Measurements from ENCODE around the gene ATRNL1.

Gene ATRNL1

GRCh38 chr10:115093286-115093775 lies at the start of gene ATRNL1:
Gene ATRNL1, plus strand, starts transcription at chr10:115093365. Its CDS starts 386 bp downstream, at chr10:115093751.
- no peak for DNase-seq (ENCODE audit: low spot score)

- DNase-seq (ENCODE audit: low spot score), result no peak
Observed at GRCh38 chr10:115043719-115044118, 49.4 kb upstream of the ATRNL1 start.

- DNase-seq (ENCODE audit: low spot score), result no peak
Observed at GRCh38 chr10:115044891-115045290, 48.3 kb upstream of the ATRNL1 start.

GRCh38 chr10:115045499-115045898 lies 47.7 kb upstream of the ATRNL1 start:
- DNase-seq (ENCODE audit: low spot score), result no peak

- DNase-seq (ENCODE audit: low spot score), result no peak
Observed at GRCh38 chr10:115046686-115047236, 46.4 kb upstream of the ATRNL1 start.

- no peak for DNase-seq (ENCODE audit: low spot score)
Observed at GRCh38 chr10:115047705-115048104, 45.5 kb upstream of the ATRNL1 start.

GRCh38 chr10:115049318-115049717 lies 43.8 kb upstream of the ATRNL1 start:
- no peak for DNase-seq (ENCODE audit: low spot score)

GRCh38 chr10:115049960-115050359 lies 43.2 kb upstream of the ATRNL1 start:
- DNase-seq (ENCODE audit: low spot score), result no peak

- DNase-seq (ENCODE audit: low spot score), result no peak
Observed at GRCh38 chr10:115050375-115051010, 42.7 kb upstream of the ATRNL1 start.

- no peak for DNase-seq (ENCODE audit: low spot score)
Observed at GRCh38 chr10:115051216-115051615, 41.9 kb upstream of the ATRNL1 start.

GRCh38 chr10:115052226-115052625 lies 40.9 kb upstream of the ATRNL1 start:
- no peak for DNase-seq (ENCODE audit: low spot score)

- no peak for DNase-seq (ENCODE audit: low spot score)
Observed at GRCh38 chr10:115052728-115053127, 40.4 kb upstream of the ATRNL1 start.

GRCh38 chr10:115056186-115056585 lies 37.0 kb upstream of the ATRNL1 start:
- DNase-seq (ENCODE audit: low spot score), result no peak

GRCh38 chr10:115059301-115059898 lies 33.8 kb upstream of the ATRNL1 start:
- no peak for DNase-seq (ENCODE audit: low spot score)

- no peak for DNase-seq (ENCODE audit: low spot score)
Observed at GRCh38 chr10:115063701-115064658, 29.2 kb upstream of the ATRNL1 start.

- no peak for DNase-seq (ENCODE audit: low spot score)
Observed at GRCh38 chr10:115065801-115066200, 27.4 kb upstream of the ATRNL1 start.

- no peak for DNase-seq (ENCODE audit: low spot score)
Observed at GRCh38 chr10:115066528-115066927, 26.6 kb upstream of the ATRNL1 start.

- no peak for DNase-seq (ENCODE audit: low spot score)
Observed at GRCh38 chr10:115073796-115074195, 19.4 kb upstream of the ATRNL1 start.

GRCh38 chr10:115082506-115082905 lies 10.7 kb upstream of the ATRNL1 start:
- no peak for DNase-seq (ENCODE audit: low spot score)

- no peak for DNase-seq (ENCODE audit: low spot score)
Observed at GRCh38 chr10:115084277-115084850, 8.8 kb upstream of the ATRNL1 start.

GRCh38 chr10:115091161-115091560 lies 2.0 kb upstream of the ATRNL1 start:
- DNase-seq (ENCODE audit: low spot score), result no peak

- no peak for DNase-seq (ENCODE audit: low spot score)
Observed at GRCh38 chr10:115092258-115092554, 959 bp upstream of the ATRNL1 start.

Measured in hematopoietic multipotent progenitor cell treated with erythropoietin and hydrocortisone succinate and interleukin-3 and kit ligand, for 15 days (in vitro differentiated cells).